PFSK-1 (cell line): ENCODE data around the gene BAHCC1.

Experiments used
- POLR2AphosphoS5 ChIP-seq: IDR thresholded peaks from 2 replicates; pipeline ENCODE4 v1.6.1; 2012; ENCODE audit warnings: low read depth, mild to moderate bottlenecking, control low read depth, low read length, moderate library complexity
- REST ChIP-seq, 2 experiments: IDR thresholded peaks; 2 replicates each; pipeline versions ENCODE4 v1.6.1 to v1.8.0; 2011 to 2012; ENCODE audit warnings: low read depth in 2 of 2, low read length in 2 of 2, control low read depth in 1 of 2, inconsistent platforms in 1 of 2, mild to moderate bottlenecking in 1 of 2, moderate library complexity in 1 of 2; ENCODE audit not compliant: insufficient read depth in 1 of 2
- SIN3A ChIP-seq: IDR thresholded peaks from 2 replicates; pipeline ENCODE4 v1.6.1; 2012; ENCODE audit warnings: mild to moderate bottlenecking, low read length, moderate library complexity, borderline replicate concordance; ENCODE audit not compliant: insufficient read depth
- TAF1 ChIP-seq: IDR thresholded peaks from 2 replicates; pipeline ENCODE4 v1.6.1; 2012; ENCODE audit warnings: low read length, control low read depth, borderline replicate concordance; ENCODE audit not compliant: insufficient read depth

- peak; percentile 30; the same call in 1 of the 2 replicates for TF ChIP-seq POLR2AphosphoS5
- TF ChIP-seq REST (IDR thresholded peaks at IDR 0.05; ENCODE audit: insufficient read depth in 1 of 2, low read depth in 2 of 2, low read length in 2 of 2) = no peak
- no peak for TF ChIP-seq TAF1
- no peak for TF ChIP-seq SIN3A
These were observed 4.4 kb upstream of the BAHCC1 start for GRCh38 chr17:81390873-81391255.
